Activated T-cell treated with anti-CD3 and anti-CD28 coated beads for 48 hours (primary cell): ENCODE results near the gene OR4X2.
"Not testable (repeated sequence)": the region's sequence is repeated elsewhere in the genome, so short reads cannot be mapped to it uniquely, and the experiment has no call there.

Source experiments
- DNase-seq: peaks from one replicate; pipeline ENCODE4 v3.0.0-alpha.2; 2020; ENCODE audit warnings: low read depth

The OR4X2 gene, protein sequence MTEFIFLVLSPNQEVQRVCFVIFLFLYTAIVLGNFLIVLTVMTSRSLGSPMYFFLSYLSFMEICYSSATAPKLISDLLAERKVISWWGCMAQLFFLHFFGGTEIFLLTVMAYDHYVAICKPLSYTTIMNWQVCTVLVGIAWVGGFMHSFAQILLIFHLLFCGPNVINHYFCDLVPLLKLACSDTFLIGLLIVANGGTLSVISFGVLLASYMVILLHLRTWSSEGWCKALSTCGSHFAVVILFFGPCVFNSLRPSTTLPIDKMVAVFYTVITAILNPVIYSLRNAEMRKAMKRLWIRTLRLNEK

DNA sequence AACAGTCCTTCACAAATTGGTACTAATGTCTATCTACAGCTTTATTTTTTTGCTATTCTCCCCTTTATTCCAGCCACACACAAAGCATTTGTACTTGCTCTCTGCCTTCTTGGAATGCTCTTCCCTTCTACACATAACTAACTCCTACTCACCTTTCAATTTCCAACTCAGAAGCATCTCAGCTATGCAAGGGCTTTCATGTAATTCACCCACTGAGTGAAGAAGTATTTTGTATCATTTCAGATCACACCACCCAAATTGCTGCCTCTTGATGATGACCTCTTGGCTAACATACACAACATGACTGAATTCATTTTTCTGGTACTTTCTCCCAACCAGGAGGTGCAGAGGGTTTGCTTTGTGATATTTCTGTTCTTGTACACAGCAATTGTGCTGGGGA lies at the start of gene OR4X2:
OR4X2 (plus strand) TSS at position 301 of the 400 bp plus-strand sequence; CDS start at position 301, 0 bp downstream.
- no peak for DNase-seq

- DNase-seq = no peak
Observed at GRCh38 chr11:48207881-48208280, 37.0 kb upstream of the OR4X2 start.

GRCh38 chr11:48210052-48210451 lies 34.9 kb upstream of the OR4X2 start:
- no peak for DNase-seq

DNA sequence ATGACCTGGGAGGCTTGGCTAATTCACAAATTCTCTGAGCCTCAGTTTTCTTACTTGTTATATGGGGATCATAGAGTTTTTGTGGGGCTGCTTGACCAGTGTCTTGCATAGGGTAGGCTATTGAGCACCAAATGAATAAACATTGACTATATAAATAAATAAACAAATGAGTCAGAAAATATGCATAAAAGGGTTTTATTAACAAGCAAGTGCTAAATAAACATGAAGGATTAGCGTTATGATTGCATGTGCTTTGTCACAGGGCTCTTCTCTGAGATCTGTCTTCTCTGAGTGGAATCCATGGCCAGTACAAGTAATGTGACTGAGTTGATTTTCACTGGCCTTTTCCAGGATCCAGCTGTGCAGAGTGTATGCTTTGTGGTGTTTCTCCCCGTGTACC lies 28.4 kb upstream of the OR4X2 start, which contains the start of gene OR4B1:
OR4B1 (plus strand) TSS at position 301 of the 400 bp plus-strand sequence; CDS start at position 301, 0 bp downstream.
- DNase-seq = no peak

- no peak for DNase-seq
Observed at GRCh38 chr11:48228761-48229160, 16.1 kb upstream of the OR4X2 start.

DNA sequence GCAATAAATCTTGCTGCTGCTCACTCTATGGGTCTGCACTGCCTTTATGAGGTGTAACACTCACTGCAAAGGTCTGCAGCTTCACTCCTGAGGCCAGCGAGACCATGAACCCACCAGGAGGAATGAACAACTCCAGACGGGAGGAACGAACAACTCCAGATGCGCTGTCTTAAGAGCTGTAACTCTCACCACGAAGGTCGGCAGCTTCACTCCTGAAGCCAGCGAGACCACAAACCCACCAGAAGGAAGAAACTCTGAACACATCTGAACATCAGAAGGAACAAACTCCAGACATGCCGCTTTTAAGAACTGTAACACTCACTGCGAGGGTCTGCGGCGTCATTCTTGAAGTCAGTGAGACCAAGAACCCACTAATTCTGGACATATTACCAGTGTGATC lies 14.8 kb upstream of the OR4X2 start:
- not testable (repeated sequence) for DNase-seq

DNA sequence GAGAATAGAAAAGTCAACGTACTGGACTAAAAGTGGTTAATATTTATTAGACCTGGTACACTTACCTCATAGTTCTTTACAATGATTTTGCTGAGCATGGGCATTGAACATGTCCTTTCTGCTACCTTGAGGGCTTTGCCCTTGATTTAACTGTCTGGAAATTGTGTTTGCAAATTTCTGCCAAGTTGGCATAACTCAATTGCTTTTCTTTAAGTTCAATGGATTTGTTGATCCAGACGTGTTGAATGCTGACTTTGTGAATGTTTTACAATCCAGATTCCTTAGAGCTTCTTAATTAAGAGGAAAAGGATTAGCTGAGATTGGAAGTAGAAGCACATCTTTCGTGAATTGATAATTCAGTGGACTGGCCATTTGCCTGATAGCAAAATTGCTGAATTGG lies 7.2 kb upstream of the OR4X2 start:
- no peak for DNase-seq

- no peak for DNase-seq
Observed at GRCh38 chr11:48242501-48242900, 2.4 kb upstream of the OR4X2 start.

DNA sequence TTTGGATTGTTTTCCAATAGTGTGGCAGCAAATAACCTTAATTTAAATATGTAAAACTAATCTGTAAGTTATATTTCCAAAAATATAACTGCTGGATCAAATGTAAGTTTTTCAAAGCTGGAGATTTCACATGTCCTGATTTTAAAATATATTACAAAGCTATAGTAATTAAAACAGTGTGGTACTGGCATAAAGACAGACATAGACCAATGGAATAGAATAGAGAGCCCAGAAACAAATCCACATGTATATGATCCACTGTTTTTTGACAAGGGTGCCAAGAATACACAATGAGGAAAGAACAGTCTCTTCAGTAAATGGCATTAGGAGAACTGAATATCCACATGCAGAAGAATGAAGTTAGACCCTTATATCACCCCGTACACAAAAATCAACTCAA lies 4.0 kb downstream of the OR4X2 start:
- DNase-seq = no peak

DNA sequence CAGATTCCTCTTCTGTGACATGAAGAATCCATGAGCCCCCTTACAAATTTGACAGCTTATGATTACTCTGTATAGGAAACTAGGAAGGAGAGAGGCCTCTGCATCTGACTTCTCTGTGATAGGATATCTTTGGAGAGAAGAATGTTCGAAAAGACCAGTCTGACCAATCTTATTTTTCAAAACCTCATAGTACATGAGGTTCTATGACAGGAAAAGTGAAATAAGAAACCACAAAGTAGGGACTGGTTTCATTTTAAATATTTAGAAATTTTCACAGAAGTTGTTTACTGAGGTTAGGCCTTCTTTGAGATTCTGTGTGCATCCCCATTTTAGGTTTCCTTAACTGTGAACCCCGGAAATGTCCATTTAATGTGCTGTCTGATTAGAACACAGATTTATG lies 16.7 kb downstream of the OR4X2 start:
- DNase-seq = no peak

DNA sequence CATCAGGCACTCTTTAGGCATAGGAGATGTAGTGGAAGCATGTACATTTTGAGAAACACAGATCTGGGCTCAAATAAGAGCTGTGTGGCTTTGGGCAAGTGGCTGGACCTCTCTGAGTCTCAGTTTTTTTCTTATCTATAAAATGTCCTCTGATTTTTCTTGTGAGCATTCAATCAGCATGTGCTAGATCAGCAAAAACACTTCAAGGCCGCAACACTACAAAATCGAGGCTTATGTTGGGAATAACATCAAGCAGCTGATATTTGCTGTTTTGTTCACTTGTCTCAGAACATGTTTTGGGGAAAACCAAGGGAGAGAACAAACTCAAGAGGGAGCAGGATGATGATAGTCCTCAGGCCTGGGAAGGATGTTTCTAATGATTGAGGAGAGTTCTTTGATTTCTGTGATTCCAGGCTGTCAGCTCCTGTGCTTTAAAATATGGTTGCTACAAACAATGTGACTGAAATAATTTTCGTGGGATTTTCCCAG lies 18.6 kb downstream of the OR4X2 start, which contains the start of gene OR4X1:
OR4X1 (plus strand) TSS at position 439 of the 489 bp plus-strand sequence; CDS start at position 439, 0 bp downstream.
- DNase-seq = no peak

GRCh38 chr11:48270621-48271020 lies 25.7 kb downstream of the OR4X2 start:
- DNase-seq = no peak

- no peak for DNase-seq
Observed at GRCh38 chr11:48272606-48273005, 27.7 kb downstream of the OR4X2 start.
